Left renal cortex interstitium (tissue), 4 donors: Measurements from ENCODE around the gene PCSK4. TPM values are rescaled to one million over a fixed set of nuclear protein-coding genes. Genes with fewer than 3 reads are reported as not detected.

ENCODE experiments used
- DNase-seq, 4 donors: peaks; one replicate each; pipeline ENCODE4 v3.0.0-alpha.2; 2013; ENCODE audit warnings: low read depth in 4 of 4, low spot score in 2 of 4, missing footprints in 1 of 4
- polyA plus RNA-seq, 4 donors: library from polyadenylated mRNA; unstranded; fragments of 120-200 nt; gene quantifications; one replicate each; pipeline ENCODE4 v1.2.1, GENCODE V29; 2013; ENCODE audit not compliant: insufficient read length in 4 of 4

Gene PCSK4
- polyA plus RNA-seq, 4 donors, result 3.5 to 11.6 (median 7.4) TPM

- no peak for DNase-seq
These were observed 17.7 kb downstream of the PCSK4 start for GRCh38 chr19:1472231-1473084.

- DNase-seq, result no peak
These were observed 18.5 kb downstream of the PCSK4 start for GRCh38 chr19:1471515-1472160.

- DNase-seq, result no peak
These were observed 19.1 kb downstream of the PCSK4 start for GRCh38 chr19:1471010-1471514.

- no peak for DNase-seq
These were observed 19.7 kb downstream of the PCSK4 start for GRCh38 chr19:1470305-1471009.

GRCh38 chr19:1470055-1470304 is 20.2 kb downstream of the PCSK4 start:
- no peak for DNase-seq

- DNase-seq, result no peak
These were observed 20.7 kb downstream of the PCSK4 start for GRCh38 chr19:1469255-1470054.

- DNase-seq, result no peak
These were observed 21.3 kb downstream of the PCSK4 start for GRCh38 chr19:1468821-1469254.

GRCh38 chr19:1468274-1468820 is 21.8 kb downstream of the PCSK4 start:
- DNase-seq, result no peak

GRCh38 chr19:1467490-1468273 is 22.5 kb downstream of the PCSK4 start:
- DNase-seq, result no peak

- no peak for DNase-seq
These were observed 23.0 kb downstream of the PCSK4 start for GRCh38 chr19:1467215-1467489.

GRCh38 chr19:1466461-1467214 is 23.5 kb downstream of the PCSK4 start:
- DNase-seq, result no peak

GRCh38 chr19:1466018-1466460 is 24.1 kb downstream of the PCSK4 start:
- no peak for DNase-seq

- no peak for DNase-seq
These were observed 24.7 kb downstream of the PCSK4 start for GRCh38 chr19:1465191-1466016.

GRCh38 chr19:1461862-1462261 is 28.3 kb downstream of the PCSK4 start:
- no peak for DNase-seq

GRCh38 chr19:1460033-1460995 is 29.8 kb downstream of the PCSK4 start:
- DNase-seq, result no peak

- no peak for DNase-seq
These were observed 30.7 kb downstream of the PCSK4 start for GRCh38 chr19:1459479-1459878.

- DNase-seq, result no peak
These were observed 32.3 kb downstream of the PCSK4 start for GRCh38 chr19:1457892-1458291.
